Right lobe of liver (tissue), 6 donors: ENCODE data around the gene BBS1. TPM values are rescaled to one million over a fixed set of nuclear protein-coding genes. Genes with fewer than 3 reads are reported as not detected.
A peak's percentile ranks its signal among the peaks of the same experiment; 100 is the strongest.
"Not testable (repeated sequence)": the region's sequence is repeated elsewhere in the genome, so short reads cannot be mapped to it uniquely, and the experiment has no call there.

Experiments used
- ATAC-seq, 4 donors: fragments of 200-7000 bp; cut with Tn5 transposase; one replicate each; pipeline ENCODE4 v1.9.1; 2020; ENCODE audit warnings: mild to moderate bottlenecking in 4 of 4, moderate library complexity in 4 of 4
- DNase-seq, 3 donors: peaks; one replicate each; pipeline ENCODE4 v3.0.0-alpha.2; 2020
- H3K27ac ChIP-seq, 3 donors: fragments of 200-600 bp; one replicate each; pipeline ENCODE4 v1.8.0; 2022
- H3K27me3 ChIP-seq, 2 donors: fragments of 200-600 bp; one replicate each; pipeline ENCODE4 v1.8.0; 2022
- H3K36me3 ChIP-seq, 4 donors: fragments of 200-600 bp; sonication (generic) in 1 of 4; one replicate each; pipeline versions ENCODE4 v1.5.1 to v1.8.0; 2017 to 2022; ENCODE audit warnings: control low read depth in 1 of 4
- H3K4me1 ChIP-seq, 4 donors: fragments of 200-600 bp; sonication (generic) in 1 of 4; one replicate each; pipeline versions ENCODE4 v1.5.1 to v1.8.0; 2017 to 2022; ENCODE audit warnings: control low read depth in 1 of 4
- H3K4me3 ChIP-seq, 3 donors: fragments of 200-600 bp; one replicate each; pipeline ENCODE4 v1.8.0; 2022
- H3K9me3 ChIP-seq, 4 donors: fragments of 200-600 bp; sonication (generic) in 1 of 4; one replicate each; pipeline versions ENCODE4 v1.5.1 to v1.8.0; 2017 to 2022; ENCODE audit warnings: control low read depth in 1 of 4
- POLR2A ChIP-seq: fragments of 450-650 bp; IDR thresholded peaks from one replicate; pipeline ENCODE4 v1.6.1; 2017; ENCODE audit warnings: antibody characterized with exemption, mild to moderate bottlenecking
- WGBS: methylation state at CpG from one replicate; pipeline ENCODE4 v1.1.6; 2018; ENCODE audit warnings: low coverage, low lambda C conversion rate; ENCODE audit not compliant: insufficient coverage; ENCODE audit errors: missing lambda C conversion rate; 5-methylcytosine and 5-hydroxymethylcytosine counted together
- intact Hi-C, 2 donors: fragments of 100-400 bp; cut with DNase I; formaldehyde crosslinking; loops; one replicate each; pipeline versions ENCODE4 v1.11.2 to v1.14.1; 2022
- total RNA-seq, 6 experiments: library from RNA; depleted of rRNA in 2 of 6; stranded (reverse); fragments of >200 nt in 2 of 6; fragmentation: NEBNext Ultra II Directional in 3 of 6; extraction: Animal tissue kit (Norgen Biotek cat#: 25700) in 3 of 6; gene quantifications; one replicate each; pipeline versions ENCODE4 v1.1.0 to v1.2.4, GENCODE V29; 2016 to 2023
- TF ChIP-seq, protein P1 (sequence below), 4 donors: fragments of 200-600 bp in 3 of 4; fragments of 450-650 bp in 1 of 4; IDR thresholded peaks; one replicate each; pipeline versions ENCODE4 v1.5.1 to v1.8.0; 2016 to 2022; ENCODE audit warnings: antibody characterized with exemption in 4 of 4, mild to moderate bottlenecking in 2 of 4
- donor health status: DM: no; HTN: yes; CAD: no.
- donor health status: DM: no; HTN: no; CAD: no.
- donor health status: DM: no; HTN: no; CAD: no.
- donor health status: DM: no; HTN: yes; CAD: no.
- donor health status: DM: no; HTN: yes; CAD: no.

The BBS1 gene
- total RNA-seq, 6 experiments from 2014 or later, result 6.2 to 18.1 (median 11.2) TPM

GRCh38 chr11:66579017-66579606 is 68.7 kb downstream of the BBS1 start:
- intact Hi-C loops, result loop anchor here in 1 of 2 donors (5.0 kb wide), 1 partner anchor 98 kb away; the partner anchor contains the start of gene RBM4B
- TF ChIP-seq, protein P1, sequence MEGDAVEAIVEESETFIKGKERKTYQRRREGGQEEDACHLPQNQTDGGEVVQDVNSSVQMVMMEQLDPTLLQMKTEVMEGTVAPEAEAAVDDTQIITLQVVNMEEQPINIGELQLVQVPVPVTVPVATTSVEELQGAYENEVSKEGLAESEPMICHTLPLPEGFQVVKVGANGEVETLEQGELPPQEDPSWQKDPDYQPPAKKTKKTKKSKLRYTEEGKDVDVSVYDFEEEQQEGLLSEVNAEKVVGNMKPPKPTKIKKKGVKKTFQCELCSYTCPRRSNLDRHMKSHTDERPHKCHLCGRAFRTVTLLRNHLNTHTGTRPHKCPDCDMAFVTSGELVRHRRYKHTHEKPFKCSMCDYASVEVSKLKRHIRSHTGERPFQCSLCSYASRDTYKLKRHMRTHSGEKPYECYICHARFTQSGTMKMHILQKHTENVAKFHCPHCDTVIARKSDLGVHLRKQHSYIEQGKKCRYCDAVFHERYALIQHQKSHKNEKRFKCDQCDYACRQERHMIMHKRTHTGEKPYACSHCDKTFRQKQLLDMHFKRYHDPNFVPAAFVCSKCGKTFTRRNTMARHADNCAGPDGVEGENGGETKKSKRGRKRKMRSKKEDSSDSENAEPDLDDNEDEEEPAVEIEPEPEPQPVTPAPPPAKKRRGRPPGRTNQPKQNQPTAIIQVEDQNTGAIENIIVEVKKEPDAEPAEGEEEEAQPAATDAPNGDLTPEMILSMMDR (IDR thresholded peaks at IDR 0.05), result peak; percentile 82 to 88 (median 83)
- TF ChIP-seq POLR2A, result no peak
- Histone ChIP-seq H3K9me3 (no peaks in the 10 kb centered on the region), H3K4me3 (no peak overlapping the region), H3K4me1 (peaks cover 0 to 7% (median 0%) of the 10 kb centered on the region in 4 donors), H3K27me3 (no peaks in the 10 kb centered on the region), H3K27ac (no peak overlapping the region), H3K36me3 (no peaks in the 10 kb centered on the region)
- WGBS, result 22% methylated on average over 20 of the region's 25 CpGs
- ATAC-seq (peak; percentile 94 to 99 (median 98)), DNase-seq (peak; percentile 75 to 81 (median 79))

- intact Hi-C loops, result loop anchor here in 1 of 2 donors (5.0 kb wide), 1 partner anchor 101 kb away; no protein-coding TSS in a partner anchor
These were observed 70.4 kb downstream of the BBS1 start for GRCh38 chr11:66580803-66581202.

DNA sequence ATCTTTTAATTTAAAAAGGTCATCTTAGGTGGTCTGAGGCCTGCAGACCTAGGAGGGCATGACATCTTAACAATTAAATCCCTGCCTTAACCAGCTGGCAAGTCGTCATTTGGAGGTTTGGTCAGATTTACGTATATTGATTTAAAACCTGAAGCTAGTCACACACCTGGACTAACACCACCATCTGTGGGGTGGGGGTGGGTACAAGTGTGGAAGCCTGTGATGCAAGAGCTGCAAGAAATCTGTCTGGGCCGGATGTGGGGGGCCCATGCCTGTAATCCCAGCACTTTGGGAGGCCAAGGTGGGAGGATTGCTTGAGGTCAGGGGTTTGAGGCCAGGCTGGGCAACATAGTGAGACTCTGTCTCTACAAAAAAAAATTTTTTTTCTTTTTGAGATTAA is 70.8 kb downstream of the BBS1 start:
- Histone ChIP-seq H3K27ac (no peak overlapping the region), H3K4me1 (peaks cover 0 to 7% (median 0%) of the 10 kb centered on the region in 4 donors), H3K9me3 (no peaks in the 10 kb centered on the region), H3K27me3 (no peaks in the 10 kb centered on the region), H3K4me3 (no peak overlapping the region), H3K36me3 (no peaks in the 10 kb centered on the region)
- DNase-seq, result no peak
- intact Hi-C loops, result loop anchor here in 1 of 2 donors (5.0 kb wide), 1 partner anchor 101 kb away; no protein-coding TSS in a partner anchor
- no peak for TF ChIP-seq POLR2A
- TF ChIP-seq, protein P1 (IDR thresholded peaks at IDR 0.05), result no peak
- WGBS, result 84% methylated on average over 3 of the region's 3 CpGs
- ATAC-seq, result no peak

More at GRCh38 chr11:66580803-66581202, 70.4 kb downstream of the BBS1 start:
- ATAC-seq (no peak), DNase-seq (no peak)
- TF ChIP-seq, protein P1 (IDR thresholded peaks at IDR 0.05), result no peak
- no peak for TF ChIP-seq POLR2A
- H3K27me3 ChIP-seq, result no peaks in the 10 kb centered on the region
- no peaks in the 10 kb centered on the region for H3K9me3 ChIP-seq
- peaks cover 0 to 7% (median 0%) of the 10 kb centered on the region in 4 donors for H3K4me1 ChIP-seq
- 89% methylated on average over 4 of the region's 5 CpGs for WGBS
- no peaks in the 10 kb centered on the region for H3K36me3 ChIP-seq
- H3K27ac ChIP-seq, result no peak overlapping the region
- no peak overlapping the region for H3K4me3 ChIP-seq

GRCh38 chr11:66582565-66583147 is 72.2 kb downstream of the BBS1 start:
- H3K27ac ChIP-seq, ATAC-seq, DNase-seq, H3K4me3 ChIP-seq, H3K9me3 ChIP-seq, H3K4me1 ChIP-seq, H3K36me3 ChIP-seq, H3K27me3 ChIP-seq: not testable (repeated sequence)
- intact Hi-C loops, result loop anchor here in 1 of 2 donors (5.0 kb wide), 1 partner anchor 100 kb away; no protein-coding TSS in a partner anchor
- 76% methylated on average over 3 of the region's 3 CpGs for WGBS

Other genes starting within 250 kb of the BBS1 start
- gene RAB1B, start 242.0 kb upstream of the BBS1 start, total RNA-seq, result 10 to 100 TPM; 52.3 to 69.0 (median 59.6) TPM
- gene CNIH2, start 232.5 kb upstream of the BBS1 start, total RNA-seq, result under 1 TPM in 2 of 6 experiments, not detected in 4; 0.26 to 0.51 TPM
- 100 to 1,000 TPM in 3 of 6 experiments, 10 to 100 TPM in 3; 75.0 to 170 (median 97.9) TPM for gene YIF1A, start 221.5 kb upstream of the BBS1 start, total RNA-seq
- under 1 TPM in 4 of 6 experiments, not detected in 2; 0.13 to 0.86 (median 0.45) TPM for gene TMEM151A, start 218.7 kb upstream of the BBS1 start, total RNA-seq
- 1 to 10 TPM in 3 of 6 experiments, under 1 TPM in 3; 0.37 to 3.2 (median 0.94) TPM for gene CD248, start 193.6 kb upstream of the BBS1 start, total RNA-seq
- gene RIN1, start 174.2 kb upstream of the BBS1 start, total RNA-seq, result 1 to 10 TPM in 3 of 6 experiments, under 1 TPM in 3; 0.46 to 1.8 (median 0.94) TPM
- 10 to 100 TPM in 5 of 6 experiments, 1 to 10 TPM in 1; 8.2 to 31.9 (median 12.1) TPM for gene BRMS1, start 165.5 kb upstream of the BBS1 start, total RNA-seq
- 10 to 100 TPM in 5 of 6 experiments, 1 to 10 TPM in 1; 6.3 to 25.4 (median 15.6) TPM for gene B4GAT1, start 163.0 kb upstream of the BBS1 start, total RNA-seq
- 1 to 10 TPM in 4 of 6 experiments, under 1 TPM in 2; 0.35 to 2.2 (median 1.1) TPM for gene SLC29A2, start 138.9 kb upstream of the BBS1 start, total RNA-seq
- gene NPAS4, start 89.6 kb upstream of the BBS1 start, total RNA-seq, result not detected
- gene MRPL11, start 71.8 kb upstream of the BBS1 start, total RNA-seq, result 10 to 100 TPM; 17.6 to 34.1 (median 28.6) TPM
- 1 to 10 TPM; 2.0 to 5.3 (median 3.2) TPM for gene PELI3, start 43.7 kb upstream of the BBS1 start, total RNA-seq
- 10 to 100 TPM; 18.0 to 25.6 (median 22.0) TPM for gene DPP3, start 30.2 kb upstream of the BBS1 start, total RNA-seq
- gene ZDHHC24, start 35.4 kb downstream of the BBS1 start, total RNA-seq, result 10 to 100 TPM in 1 of 6 experiments, 1 to 10 TPM in 5; 3.6 to 15.5 (median 5.8) TPM
- gene ACTN3, start 36.3 kb downstream of the BBS1 start, total RNA-seq, result not detected
- 10 to 100 TPM; 35.3 to 54.4 (median 44.7) TPM for gene CTSF, start 58.0 kb downstream of the BBS1 start, total RNA-seq
- under 1 TPM in 5 of 6 experiments, not detected in 1; 0.07 to 0.37 (median 0.12) TPM for gene CCDC87, start 82.4 kb downstream of the BBS1 start, total RNA-seq
- gene CCS, start 82.5 kb downstream of the BBS1 start, total RNA-seq, result 10 to 100 TPM; 22.6 to 54.2 (median 34.3) TPM
- 10 to 100 TPM; 25.1 to 63.7 (median 27.4) TPM for gene RBM14, start 106.0 kb downstream of the BBS1 start, total RNA-seq
- gene RBM4, start 128.1 kb downstream of the BBS1 start, total RNA-seq, result 10 to 100 TPM; 40.3 to 57.0 (median 48.4) TPM
- gene RBM4B, start 167.3 kb downstream of the BBS1 start, total RNA-seq, result 1 to 10 TPM; 3.6 to 9.4 (median 6.9) TPM
- 10 to 100 TPM; 20.7 to 67.1 (median 50.7) TPM for gene SPTBN2, start 218.6 kb downstream of the BBS1 start, total RNA-seq